WI38 (cell line): ENCODE data around the gene TMEM175.

Experiments used
- H3K4me3 ChIP-seq: 2 replicates; pipeline ENCODE4 v1.5.1; 2011; ENCODE audit warnings: low read depth, mild to moderate bottlenecking, control low read depth, low read length
- CTCF ChIP-seq: IDR thresholded peaks from 2 replicates; pipeline ENCODE4 v1.5.1; 2012; ENCODE audit warnings: low read depth, mild to moderate bottlenecking, control low read depth, low read length

The TMEM175 gene

GRCh38 chr4:906339-907102 lies 25.7 kb upstream of the TMEM175 start:
- no peak overlapping the region for H3K4me3 ChIP-seq
- TF ChIP-seq CTCF = no peak

GRCh38 chr4:907103-907400 lies 25.2 kb upstream of the TMEM175 start:
- H3K4me3 ChIP-seq = no peak overlapping the region
- TF ChIP-seq CTCF = no peak

- H3K4me3 ChIP-seq = no peak overlapping the region
- no peak for TF ChIP-seq CTCF
Observed at GRCh38 chr4:907691-908425, 24.4 kb upstream of the TMEM175 start.

- H3K4me3 ChIP-seq = no peak overlapping the region
- TF ChIP-seq CTCF = no peak
Observed at GRCh38 chr4:909131-909571, 23.1 kb upstream of the TMEM175 start.

- no peak for TF ChIP-seq CTCF
Observed at GRCh38 chr4:909821-910220, 22.4 kb upstream of the TMEM175 start.

GRCh38 chr4:910366-911091 lies 21.7 kb upstream of the TMEM175 start:
- H3K4me3 ChIP-seq = no peak overlapping the region
- no peak for TF ChIP-seq CTCF

More at GRCh38 chr4:909821-910220, 22.4 kb upstream of the TMEM175 start:
- no peak overlapping the region for H3K4me3 ChIP-seq

GRCh38 chr4:911221-911751 lies 21.0 kb upstream of the TMEM175 start:
- no peak for TF ChIP-seq CTCF
- no peak overlapping the region for H3K4me3 ChIP-seq
